ENCODE results near the gene CCT3. TPM values are rescaled to one million over a fixed set of nuclear protein-coding genes. Genes with fewer than 3 reads are reported as not detected.
A peak's percentile ranks its signal among the peaks of the same experiment; 100 is the strongest.

The CCT3 gene
- total RNA-seq, 1 donor from 2014 or later, result 355 TPM

- FAIRE-seq, result no peak
- DNase-seq (ENCODE audit: low spot score in 2 of 2), result peak; percentile 90 to 94
Measured at GRCh38 chr1:156282479-156283222, 55.4 kb downstream of the CCT3 start, which contains the start of gene SMG5. Gene SMG5, minus strand, starts transcription at chr1:156282825. Its CDS starts 145 bp downstream, at chr1:156282680.

DNA sequence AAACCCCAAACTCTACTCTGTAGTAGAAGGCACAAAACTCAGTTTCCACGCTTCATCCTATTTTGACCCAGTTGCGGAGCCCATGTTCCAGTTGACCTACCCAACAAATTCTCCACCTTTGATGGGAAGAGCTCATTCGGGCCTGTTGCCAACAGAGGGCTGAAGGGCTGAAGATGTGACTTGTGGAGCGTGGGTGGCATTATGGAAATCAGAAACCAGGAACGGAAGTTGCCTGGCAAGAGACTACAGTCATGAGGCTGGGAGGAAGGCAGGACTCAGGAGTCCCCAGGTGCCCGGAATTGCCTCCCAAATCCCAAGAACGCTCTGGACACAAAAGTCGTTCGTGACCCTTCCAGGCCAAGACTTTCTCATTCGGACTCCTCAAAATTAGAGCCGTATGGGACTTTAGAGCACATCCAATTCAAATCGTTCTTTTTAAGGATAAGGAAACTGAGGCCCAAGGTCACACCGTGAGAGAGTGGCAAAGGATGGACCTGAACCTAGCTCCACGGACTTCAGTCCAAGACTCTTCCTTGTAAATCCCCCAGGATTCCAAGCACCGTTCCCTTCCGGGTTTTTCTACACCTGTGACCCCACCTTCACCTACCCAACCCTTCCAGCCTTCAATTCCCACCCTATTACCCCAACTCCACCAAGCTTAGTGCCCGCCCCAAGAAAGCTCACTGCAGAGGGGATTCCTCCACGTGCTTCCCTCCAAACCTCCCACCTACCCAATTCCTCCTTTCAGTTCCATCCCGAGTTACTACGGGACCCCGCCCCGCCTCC, 56.2 kb downstream of the CCT3 start:
- DNase-seq (ENCODE audit: low spot score in 2 of 2), result no peak
- no peak for FAIRE-seq

DNA sequence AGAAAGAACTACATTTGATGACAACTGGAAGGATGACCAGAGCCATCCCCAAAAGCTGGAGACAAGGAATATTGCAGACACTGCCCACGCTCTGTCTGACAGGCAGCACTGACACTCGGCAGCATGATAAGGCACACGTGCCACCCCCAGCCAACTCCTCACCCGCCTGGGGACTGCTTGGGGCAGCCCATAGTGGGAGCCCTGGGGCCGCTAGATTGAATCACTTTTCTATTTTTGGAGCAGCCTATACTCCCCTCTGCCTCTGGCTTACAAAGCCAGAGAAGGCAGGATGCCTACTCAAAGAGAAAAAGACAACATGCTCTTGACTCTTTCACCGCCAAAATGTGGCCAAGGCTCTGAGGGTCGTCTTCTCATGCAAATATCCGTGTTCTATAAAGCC, 56.8 kb downstream of the CCT3 start:
- DNase-seq (ENCODE audit: low spot score in 2 of 2) (peak in 1 of 2 donors; percentile 39), FAIRE-seq (no peak)

- FAIRE-seq, result no peak
- no peak for DNase-seq (ENCODE audit: low spot score in 2 of 2)
Measured at GRCh38 chr1:156279837-156280236, 58.3 kb downstream of the CCT3 start.

GRCh38 chr1:156276966-156277381, 61.1 kb downstream of the CCT3 start:
- DNase-seq (ENCODE audit: low spot score in 2 of 2) (no peak), FAIRE-seq (no peak)

DNA sequence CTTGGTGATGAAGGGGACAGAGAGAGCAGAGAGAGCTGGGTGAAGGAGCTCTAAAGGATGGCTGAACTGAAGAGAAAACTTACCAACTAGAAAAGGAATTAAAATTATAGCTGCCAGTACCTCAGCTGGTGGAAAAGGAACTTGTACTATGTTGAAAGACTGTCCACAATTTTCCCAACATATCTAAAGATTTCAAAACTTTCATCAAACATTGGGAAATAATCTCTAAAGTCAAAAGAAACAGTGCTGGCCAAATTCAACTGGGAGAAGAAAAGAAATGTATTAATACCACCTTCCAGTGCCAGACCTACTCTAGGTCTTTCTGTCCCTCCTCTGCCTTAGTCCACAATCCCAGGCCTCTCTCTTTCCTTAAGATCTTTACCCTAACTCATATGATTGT, 61.6 kb downstream of the CCT3 start:
- DNase-seq (ENCODE audit: low spot score in 2 of 2), result no peak
- no peak for FAIRE-seq

DNA sequence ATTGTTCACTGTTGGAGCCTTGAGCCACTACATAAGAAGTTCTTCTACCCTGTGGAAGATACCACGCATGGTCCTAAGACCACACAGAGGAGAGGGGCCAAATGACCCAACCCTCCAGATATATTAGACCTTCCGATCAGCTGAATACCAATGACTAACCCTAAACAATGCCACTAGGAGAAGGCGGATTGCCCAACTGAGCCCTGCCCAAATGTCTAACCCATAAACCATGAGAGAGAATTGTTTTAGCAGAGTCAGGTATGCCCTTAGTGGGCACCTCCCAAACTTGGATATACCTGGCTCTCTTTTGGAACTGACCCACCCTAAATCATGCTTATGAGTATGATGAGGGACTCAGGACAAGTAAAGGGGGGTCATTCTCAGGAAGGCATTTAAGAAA, 67.8 kb downstream of the CCT3 start:
- DNase-seq (ENCODE audit: low spot score in 2 of 2) (no peak), FAIRE-seq (no peak)

- no peak for FAIRE-seq
Measured at GRCh38 chr1:156268336-156268735, 69.8 kb downstream of the CCT3 start.

DNA sequence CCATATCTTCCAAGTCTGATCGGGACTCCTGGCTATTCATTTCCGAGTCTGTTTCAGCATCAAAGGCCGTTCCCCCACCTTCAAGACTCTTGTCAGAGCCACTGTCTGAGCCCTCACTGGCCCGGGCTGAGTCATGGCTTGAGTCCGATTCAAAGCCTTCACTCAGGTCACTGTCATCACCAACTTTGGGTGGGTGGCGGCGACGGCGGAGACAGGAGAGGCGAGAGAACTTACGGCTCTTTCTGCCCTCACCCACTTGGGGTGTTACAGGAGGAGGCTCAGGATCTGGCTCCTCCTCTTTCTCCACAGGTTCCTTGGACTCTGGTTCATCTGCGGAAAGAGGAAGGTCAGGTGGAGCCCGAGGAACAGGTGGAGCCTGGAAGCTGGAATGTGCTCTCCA, 72.0 kb downstream of the CCT3 start:
- FAIRE-seq (no peak), DNase-seq (ENCODE audit: low spot score in 2 of 2) (no peak)

More at GRCh38 chr1:156268336-156268735, 69.8 kb downstream of the CCT3 start:
- no peak for DNase-seq (ENCODE audit: low spot score in 2 of 2)

- no peak for FAIRE-seq
Measured at GRCh38 chr1:156263288-156263655, 74.8 kb downstream of the CCT3 start.

GRCh38 chr1:156262461-156263287, 75.4 kb downstream of the CCT3 start:
- DNase-seq (ENCODE audit: low spot score in 2 of 2), result no peak
- FAIRE-seq, result no peak

More at GRCh38 chr1:156263288-156263655, 74.8 kb downstream of the CCT3 start:
- DNase-seq (ENCODE audit: low spot score in 2 of 2), result no peak

- FAIRE-seq, result no peak
- DNase-seq (ENCODE audit: low spot score in 2 of 2), result no peak
Measured at GRCh38 chr1:156260896-156261295, 77.2 kb downstream of the CCT3 start.

DNA sequence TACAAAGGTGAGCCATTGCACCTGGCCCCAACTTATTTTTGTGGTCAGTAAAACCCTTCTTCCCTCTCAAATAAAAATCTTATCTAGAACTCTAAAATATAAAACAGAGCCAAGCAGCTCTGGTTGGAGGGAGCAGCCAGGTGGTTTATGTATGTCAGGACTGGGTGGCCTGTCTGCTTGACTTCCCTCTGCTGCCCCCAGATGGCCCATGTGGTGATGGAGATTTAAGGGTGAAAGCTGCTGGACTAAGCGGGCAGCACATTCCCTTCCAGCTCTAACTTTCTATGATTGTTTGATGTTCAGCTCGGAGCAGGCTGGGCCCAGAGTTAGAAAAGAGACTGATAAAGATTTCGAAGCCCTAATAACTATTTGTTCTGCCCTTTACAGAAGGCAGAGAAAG, 78.3 kb downstream of the CCT3 start:
- DNase-seq (ENCODE audit: low spot score in 2 of 2), result no peak
- no peak for FAIRE-seq

Other genes starting within 250 kb of the CCT3 start
- gene LMNA, start 223.6 kb downstream of the CCT3 start, total RNA-seq, result 14.3 TPM
- 22.0 TPM for gene SEMA4A, start 184.7 kb downstream of the CCT3 start, total RNA-seq
- gene SLC25A44, start 144.2 kb downstream of the CCT3 start, total RNA-seq, result 8.6 TPM
- 26.5 TPM for gene PMF1, start 125.3 kb downstream of the CCT3 start, total RNA-seq
- not detected for gene BGLAP, start 96.1 kb downstream of the CCT3 start, total RNA-seq
- 7.7 TPM for gene PAQR6, start 90.2 kb downstream of the CCT3 start, total RNA-seq
- gene SMG5, start 55.5 kb downstream of the CCT3 start, total RNA-seq, result 27.3 TPM
- gene TMEM79, start 54.0 kb downstream of the CCT3 start, total RNA-seq, result 0.41 TPM
- gene GLMP, start 42.6 kb downstream of the CCT3 start, total RNA-seq, result 7.3 TPM
- 0.82 TPM for gene VHLL, start 39.0 kb downstream of the CCT3 start, total RNA-seq
- gene TSACC, start 234 bp upstream of the CCT3 start, total RNA-seq, result not detected
- not detected for gene RHBG, start 30.9 kb upstream of the CCT3 start, total RNA-seq
- 4.9 TPM for gene MEF2D, start 162.5 kb upstream of the CCT3 start, total RNA-seq
- 1.2 TPM for gene IQGAP3, start 234.3 kb upstream of the CCT3 start, total RNA-seq
- gene TTC24, start 241.4 kb upstream of the CCT3 start, total RNA-seq, result not detected

Measured in frontal cortex (tissue), 4 donors.